Liver (tissue), 9 donors: ENCODE results near the gene GRID1. TPM values are rescaled to one million over a fixed set of nuclear protein-coding genes. Genes with fewer than 3 reads are reported as not detected.

Experiments
- DNase-seq: peaks from one replicate; pipeline ENCODE4 v3.0.0-alpha.2; 2017; ENCODE audit warnings: low spot score
- H3K27ac ChIP-seq, 2 donors: one replicate each; pipeline ENCODE4 v1.7.0; 2013; ENCODE audit warnings: inconsistent platforms in 2 of 2, low read length in 2 of 2, control low read depth in 1 of 2, low read depth in 1 of 2, mild to moderate bottlenecking in 1 of 2
- H3K27me3 ChIP-seq, 4 donors: one replicate each; pipeline versions ENCODE4 v1.6.1 to v1.7.0; 2013; ENCODE audit warnings: low read length in 3 of 4, inconsistent platforms in 1 of 4, mild to moderate bottlenecking in 1 of 4, moderate library complexity in 1 of 4; ENCODE audit not compliant: control insufficient read depth in 4 of 4, insufficient read depth in 4 of 4
- H3K36me3 ChIP-seq, 4 donors: one replicate each; pipeline versions ENCODE4 v1.6.1 to v1.7.0; 2013; ENCODE audit warnings: low read length in 3 of 4, mild to moderate bottlenecking in 3 of 4, low read depth in 1 of 4, moderate library complexity in 1 of 4; ENCODE audit not compliant: control insufficient read depth in 4 of 4, insufficient read depth in 3 of 4
- H3K4me1 ChIP-seq, 4 donors: one replicate each; pipeline versions ENCODE4 v1.6.1 to v1.7.0; 2013; ENCODE audit warnings: low read length in 3 of 4, mild to moderate bottlenecking in 3 of 4, moderate library complexity in 1 of 4; ENCODE audit not compliant: control insufficient read depth in 4 of 4, insufficient read depth in 4 of 4
- H3K4me3 ChIP-seq, 3 donors: one replicate each; pipeline versions ENCODE4 v1.6.1 to v1.7.0; 2013; ENCODE audit warnings: low read length in 3 of 3, control low read depth in 1 of 3, low read depth in 1 of 3, mild to moderate bottlenecking in 1 of 3
- H3K9ac ChIP-seq, 2 donors: one replicate each; pipeline ENCODE4 v1.7.0; 2013; ENCODE audit warnings: low read length in 2 of 2, mild to moderate bottlenecking in 2 of 2, moderate library complexity in 2 of 2, control low read depth in 1 of 2, low read depth in 1 of 2
- H3K9me3 ChIP-seq, 4 donors: one replicate each; pipeline versions ENCODE4 v1.6.1 to v1.7.0; 2013; ENCODE audit warnings: low read length in 3 of 4; ENCODE audit not compliant: control insufficient read depth in 4 of 4
- FOXA1 ChIP-seq: IDR thresholded peaks from 2 replicates; pipeline ENCODE4 v1.6.1; 2016; ENCODE audit warnings: antibody characterized with exemption
- FOXA2 ChIP-seq: IDR thresholded peaks from 2 replicates; pipeline ENCODE4 v1.6.1; 2016; ENCODE audit warnings: antibody characterized with exemption
- GABPA ChIP-seq, 2 donors: IDR thresholded peaks in 1 of 2; conservative IDR thresholded peaks in 1 of 2; 2 replicates each; pipeline ENCODE4 v1.6.1; 2016; ENCODE audit warnings: antibody characterized with exemption in 2 of 2, mild to moderate bottlenecking in 1 of 2, moderate library complexity in 1 of 2
- HNF4A ChIP-seq, 2 donors: conservative IDR thresholded peaks; 2 replicates each; pipeline ENCODE4 v1.6.1; 2016; ENCODE audit warnings: antibody characterized with exemption in 2 of 2, mild to moderate bottlenecking in 2 of 2
- HNF4G ChIP-seq: IDR thresholded peaks from 2 replicates; pipeline ENCODE4 v1.6.1; 2016; ENCODE audit warnings: antibody characterized with exemption
- JUND ChIP-seq, 2 donors: IDR thresholded peaks; 2 replicates each; pipeline ENCODE4 v1.6.1; 2016; ENCODE audit warnings: antibody characterized with exemption in 2 of 2
- NR2F2 ChIP-seq: IDR thresholded peaks from 2 replicates; pipeline ENCODE4 v1.6.1; 2016; ENCODE audit warnings: antibody characterized with exemption
- RAD21 ChIP-seq, 2 donors: IDR thresholded peaks; 2 replicates each; pipeline ENCODE4 v1.6.1; 2016; ENCODE audit warnings: antibody characterized with exemption in 2 of 2, mild to moderate bottlenecking in 2 of 2
- RXRA ChIP-seq, 2 donors: IDR thresholded peaks; 2 replicates each; pipeline ENCODE4 v1.6.1; 2017 to 2018; ENCODE audit warnings: antibody characterized with exemption in 2 of 2, mild to moderate bottlenecking in 1 of 2
- SP1 ChIP-seq: IDR thresholded peaks from 2 replicates; pipeline ENCODE4 v1.6.1; 2018; ENCODE audit warnings: antibody characterized with exemption, mild to moderate bottlenecking
- TAF1 ChIP-seq: conservative IDR thresholded peaks from 2 replicates; pipeline ENCODE4 v1.6.1; 2016; ENCODE audit warnings: antibody characterized with exemption, mild to moderate bottlenecking
- WGBS: extraction: QIAGEN DNeasy Blood & Tissue Kit; methylation state at CpG from one replicate; pipeline ENCODE4 v1.1.7; 2013; 5-methylcytosine and 5-hydroxymethylcytosine counted together
- polyA plus RNA-seq, 2 donors: library from polyadenylated mRNA; stranded (reverse) in 1 of 2; unstranded in 1 of 2; fragments of 200-250 nt in 1 of 2; fragments of >200 nt in 1 of 2; fragmentation: Nextera tagmentation in 1 of 2; extraction: Ambion mirVana in 1 of 2; gene quantifications; one replicate each; pipeline versions ENCODE4 v1.2.1 to v1.2.3, GENCODE V29; 2013 to 2015
- total RNA-seq, 2 donors: library from RNA; depleted of rRNA; stranded (reverse); fragments of >200 nt; gene quantifications; one replicate each; pipeline ENCODE4 v1.2.3, GENCODE V29; 2014
- TF ChIP-seq, protein P1 (sequence below): IDR thresholded peaks from 2 replicates; pipeline ENCODE4 v1.6.1; 2016; ENCODE audit warnings: antibody characterized with exemption
- TF ChIP-seq, protein P2 (sequence below): IDR thresholded peaks from 2 replicates; pipeline ENCODE4 v1.6.1; 2016; ENCODE audit warnings: antibody characterized with exemption
- TF ChIP-seq, protein P3 (sequence below): fragments of 150-350 bp; IDR thresholded peaks from 2 replicates; pipeline ENCODE4 v1.5.1; 2017; ENCODE audit warnings: improper control_type of control experiment, low read depth, low read length; ENCODE audit not compliant: missing input control
- TF ChIP-seq, protein P4 (sequence below): IDR thresholded peaks from 2 replicates; pipeline ENCODE4 v1.6.1; 2016; ENCODE audit warnings: antibody characterized with exemption, mild to moderate bottlenecking
- donor health status: healthy.
- donor health status: healthy.
- donor health status: healthy.
- donor health status: healthy.
- donor health status: healthy.

GRID1 gene
- total and polyA plus RNA-seq, 4 donors, result 0.09 to 0.17 (median 0.14) TPM; not detected in 1

DNA sequence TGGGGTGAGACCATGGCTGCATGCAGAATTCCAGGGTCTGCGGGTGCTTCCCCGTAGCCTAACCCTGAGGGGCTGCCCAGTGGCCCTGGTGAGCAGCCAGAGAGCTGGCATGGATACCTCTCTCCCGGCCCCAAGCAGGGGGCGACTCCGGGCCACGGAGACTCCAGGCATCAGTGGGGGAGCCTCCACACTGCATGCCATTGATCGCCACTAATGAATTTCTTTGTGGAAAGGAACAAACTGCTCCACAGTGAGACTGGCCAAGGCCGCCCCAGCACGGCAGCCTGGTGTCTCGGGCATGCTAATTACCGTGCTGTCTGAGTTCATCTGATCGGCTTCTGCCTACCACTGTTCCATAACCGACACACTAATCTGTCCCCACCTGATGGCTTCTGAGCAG is 184.4 kb downstream of the GRID1 start (continued):
- TF ChIP-seq TAF1, result no peak
- TF ChIP-seq, protein P1, sequence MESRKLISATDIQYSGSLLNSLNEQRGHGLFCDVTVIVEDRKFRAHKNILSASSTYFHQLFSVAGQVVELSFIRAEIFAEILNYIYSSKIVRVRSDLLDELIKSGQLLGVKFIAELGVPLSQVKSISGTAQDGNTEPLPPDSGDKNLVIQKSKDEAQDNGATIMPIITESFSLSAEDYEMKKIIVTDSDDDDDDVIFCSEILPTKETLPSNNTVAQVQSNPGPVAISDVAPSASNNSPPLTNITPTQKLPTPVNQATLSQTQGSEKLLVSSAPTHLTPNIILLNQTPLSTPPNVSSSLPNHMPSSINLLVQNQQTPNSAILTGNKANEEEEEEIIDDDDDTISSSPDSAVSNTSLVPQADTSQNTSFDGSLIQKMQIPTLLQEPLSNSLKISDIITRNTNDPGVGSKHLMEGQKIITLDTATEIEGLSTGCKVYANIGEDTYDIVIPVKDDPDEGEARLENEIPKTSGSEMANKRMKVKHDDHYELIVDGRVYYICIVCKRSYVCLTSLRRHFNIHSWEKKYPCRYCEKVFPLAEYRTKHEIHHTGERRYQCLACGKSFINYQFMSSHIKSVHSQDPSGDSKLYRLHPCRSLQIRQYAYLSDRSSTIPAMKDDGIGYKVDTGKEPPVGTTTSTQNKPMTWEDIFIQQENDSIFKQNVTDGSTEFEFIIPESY, result no peak

DNA sequence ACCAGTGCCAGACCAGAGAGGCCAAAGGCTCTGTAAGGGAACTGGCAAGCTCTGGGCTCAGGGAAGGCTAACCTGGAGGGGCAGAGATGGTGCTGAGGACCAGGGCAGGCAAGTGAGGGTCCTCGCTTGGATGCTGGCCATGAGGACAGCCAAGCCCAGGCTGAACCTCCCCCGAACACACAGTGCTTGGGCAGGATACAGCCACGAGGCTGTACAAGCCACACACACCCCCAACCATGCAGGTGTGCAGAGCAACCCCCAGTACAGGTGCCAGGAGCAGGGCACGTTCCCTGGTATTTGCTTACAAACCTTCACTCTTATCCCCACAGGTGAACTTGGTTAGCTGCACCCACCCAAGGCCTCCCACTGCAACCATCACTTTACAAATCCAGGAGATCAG is 185.7 kb downstream of the GRID1 start:
- Histone ChIP-seq H3K9me3 (no peaks in the 10 kb centered on the region), H3K27ac (no peak overlapping the region), H3K9ac (no peak overlapping the region), H3K4me1 (no peaks in the 10 kb centered on the region), H3K27me3 (no peaks in the 10 kb centered on the region), H3K4me3 (no peak overlapping the region), H3K36me3 (no peaks in the 10 kb centered on the region)
- TF ChIP-seq, protein P2, sequence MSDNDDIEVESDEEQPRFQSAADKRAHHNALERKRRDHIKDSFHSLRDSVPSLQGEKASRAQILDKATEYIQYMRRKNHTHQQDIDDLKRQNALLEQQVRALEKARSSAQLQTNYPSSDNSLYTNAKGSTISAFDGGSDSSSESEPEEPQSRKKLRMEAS, result no peak
- TF ChIP-seq, protein P3, sequence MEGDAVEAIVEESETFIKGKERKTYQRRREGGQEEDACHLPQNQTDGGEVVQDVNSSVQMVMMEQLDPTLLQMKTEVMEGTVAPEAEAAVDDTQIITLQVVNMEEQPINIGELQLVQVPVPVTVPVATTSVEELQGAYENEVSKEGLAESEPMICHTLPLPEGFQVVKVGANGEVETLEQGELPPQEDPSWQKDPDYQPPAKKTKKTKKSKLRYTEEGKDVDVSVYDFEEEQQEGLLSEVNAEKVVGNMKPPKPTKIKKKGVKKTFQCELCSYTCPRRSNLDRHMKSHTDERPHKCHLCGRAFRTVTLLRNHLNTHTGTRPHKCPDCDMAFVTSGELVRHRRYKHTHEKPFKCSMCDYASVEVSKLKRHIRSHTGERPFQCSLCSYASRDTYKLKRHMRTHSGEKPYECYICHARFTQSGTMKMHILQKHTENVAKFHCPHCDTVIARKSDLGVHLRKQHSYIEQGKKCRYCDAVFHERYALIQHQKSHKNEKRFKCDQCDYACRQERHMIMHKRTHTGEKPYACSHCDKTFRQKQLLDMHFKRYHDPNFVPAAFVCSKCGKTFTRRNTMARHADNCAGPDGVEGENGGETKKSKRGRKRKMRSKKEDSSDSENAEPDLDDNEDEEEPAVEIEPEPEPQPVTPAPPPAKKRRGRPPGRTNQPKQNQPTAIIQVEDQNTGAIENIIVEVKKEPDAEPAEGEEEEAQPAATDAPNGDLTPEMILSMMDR, result no peak
- TF ChIP-seq NR2F2 (no peak), HNF4G (no peak), FOXA1 (no peak), RXRA (IDR thresholded peaks at IDR 0.05) (no peak), JUND (IDR thresholded peaks at IDR 0.05) (no peak), SP1 (no peak), GABPA (IDR thresholded peaks at IDR 0.05 in 1 of 2, conservative IDR thresholded peaks at IDR 0.05 in 1 of 2) (no peak), FOXA2 (no peak), HNF4A (conservative IDR thresholded peaks at IDR 0.05) (no peak), RAD21 (IDR thresholded peaks at IDR 0.05) (no peak), TAF1 (no peak)
- TF ChIP-seq, protein P1, result no peak
- TF ChIP-seq, protein P4, sequence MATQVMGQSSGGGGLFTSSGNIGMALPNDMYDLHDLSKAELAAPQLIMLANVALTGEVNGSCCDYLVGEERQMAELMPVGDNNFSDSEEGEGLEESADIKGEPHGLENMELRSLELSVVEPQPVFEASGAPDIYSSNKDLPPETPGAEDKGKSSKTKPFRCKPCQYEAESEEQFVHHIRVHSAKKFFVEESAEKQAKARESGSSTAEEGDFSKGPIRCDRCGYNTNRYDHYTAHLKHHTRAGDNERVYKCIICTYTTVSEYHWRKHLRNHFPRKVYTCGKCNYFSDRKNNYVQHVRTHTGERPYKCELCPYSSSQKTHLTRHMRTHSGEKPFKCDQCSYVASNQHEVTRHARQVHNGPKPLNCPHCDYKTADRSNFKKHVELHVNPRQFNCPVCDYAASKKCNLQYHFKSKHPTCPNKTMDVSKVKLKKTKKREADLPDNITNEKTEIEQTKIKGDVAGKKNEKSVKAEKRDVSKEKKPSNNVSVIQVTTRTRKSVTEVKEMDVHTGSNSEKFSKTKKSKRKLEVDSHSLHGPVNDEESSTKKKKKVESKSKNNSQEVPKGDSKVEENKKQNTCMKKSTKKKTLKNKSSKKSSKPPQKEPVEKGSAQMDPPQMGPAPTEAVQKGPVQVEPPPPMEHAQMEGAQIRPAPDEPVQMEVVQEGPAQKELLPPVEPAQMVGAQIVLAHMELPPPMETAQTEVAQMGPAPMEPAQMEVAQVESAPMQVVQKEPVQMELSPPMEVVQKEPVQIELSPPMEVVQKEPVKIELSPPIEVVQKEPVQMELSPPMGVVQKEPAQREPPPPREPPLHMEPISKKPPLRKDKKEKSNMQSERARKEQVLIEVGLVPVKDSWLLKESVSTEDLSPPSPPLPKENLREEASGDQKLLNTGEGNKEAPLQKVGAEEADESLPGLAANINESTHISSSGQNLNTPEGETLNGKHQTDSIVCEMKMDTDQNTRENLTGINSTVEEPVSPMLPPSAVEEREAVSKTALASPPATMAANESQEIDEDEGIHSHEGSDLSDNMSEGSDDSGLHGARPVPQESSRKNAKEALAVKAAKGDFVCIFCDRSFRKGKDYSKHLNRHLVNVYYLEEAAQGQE, result no peak
- 81% methylated on average over 4 of the region's 4 CpGs for WGBS
- DNase-seq, result no peak
